ENCODE results near the gene GRID2.

The GRID2 gene

GRCh38 chr4:93433840-93434239 lies 1130.1 kb downstream of the GRID2 start:
- no peak overlapping the region for H4K91ac ChIP-seq (ENCODE audit: low read depth, low read length)
- no peaks in the 10 kb centered on the region for H3K79me1 ChIP-seq (ENCODE audit: low read length)
- no peak overlapping the region for H3K4ac ChIP-seq (ENCODE audit: low read depth, low read length)
- H2BK5ac ChIP-seq (ENCODE audit: low read depth, low read length, poor library complexity), result no peak overlapping the region
- no peak overlapping the region for H4K12ac ChIP-seq (ENCODE audit: low read depth, low read length)
- H3K27ac ChIP-seq (ENCODE audit: low read depth, low read length), result no peak overlapping the region
- H3K4me3 ChIP-seq (ENCODE audit: low read depth, low read length), result no peak overlapping the region
- H3K4me1 ChIP-seq (ENCODE audit: control insufficient read depth in 1 of 2, insufficient read depth in 2 of 2, low read length in 2 of 2), result no peaks in the 10 kb centered on the region
- no peak overlapping the region for H3K18ac ChIP-seq (ENCODE audit: low read length)
- no peaks in the 10 kb centered on the region for H3K9me3 ChIP-seq (ENCODE audit: insufficient read depth, low read depth, low read length)
- no peak overlapping the region for H2BK120ac ChIP-seq (ENCODE audit: insufficient read depth, low read length, poor library complexity)
- H4K8ac ChIP-seq (ENCODE audit: low read depth, low read length), result no peak overlapping the region
- no peaks in the 10 kb centered on the region for H3K27me3 ChIP-seq (ENCODE audit: insufficient read depth, low read length)
- WGBS (ENCODE audit: extremely low coverage, insufficient coverage, insufficient read length), result no CpG with 5 or more reads among the region's 3 CpGs
- H2AFZ ChIP-seq (ENCODE audit: insufficient read depth, low read length, poor library complexity), result no peak overlapping the region
- H2BK12ac ChIP-seq (ENCODE audit: low read length), result no peak overlapping the region
- no peak for DNase-seq
- no peak overlapping the region for H3K4me2 ChIP-seq (ENCODE audit: low read length)
- no peak overlapping the region for H3K14ac ChIP-seq (ENCODE audit: low read length)
- H3K79me2 ChIP-seq (ENCODE audit: control insufficient read depth, insufficient read depth, low read length, poor library complexity), result no peaks in the 10 kb centered on the region
- no peak overlapping the region for H3K23ac ChIP-seq (ENCODE audit: low read length)
- no peaks in the 10 kb centered on the region for H3K36me3 ChIP-seq (ENCODE audit: control insufficient read depth in 1 of 2, insufficient read depth in 2 of 2, low read length in 2 of 2)
- no peak overlapping the region for H3K9ac ChIP-seq (ENCODE audit: low read length)
- H2AK5ac ChIP-seq (ENCODE audit: low read length), result no peak overlapping the region

- Histone ChIP-seq H3K9me3 (ENCODE audit: insufficient read depth, low read depth, low read length) (no peaks in the 10 kb centered on the region), H3K4me1 (ENCODE audit: control insufficient read depth in 1 of 2, insufficient read depth in 2 of 2, low read length in 2 of 2) (no peaks in the 10 kb centered on the region), H3K36me3 (ENCODE audit: control insufficient read depth in 1 of 2, insufficient read depth in 2 of 2, low read length in 2 of 2) (no peaks in the 10 kb centered on the region), H3K27me3 (ENCODE audit: insufficient read depth, low read length) (no peaks in the 10 kb centered on the region), H3K18ac (ENCODE audit: low read length) (no peak overlapping the region), H3K4me3 (ENCODE audit: low read depth, low read length) (no peak overlapping the region), H3K79me2 (ENCODE audit: control insufficient read depth, insufficient read depth, low read length, poor library complexity) (no peaks in the 10 kb centered on the region), H2AFZ (ENCODE audit: insufficient read depth, low read length, poor library complexity) (no peak overlapping the region), H2AK5ac (ENCODE audit: low read length) (no peak overlapping the region), H3K9ac (ENCODE audit: low read length) (no peak overlapping the region), H3K27ac (ENCODE audit: low read depth, low read length) (no peak overlapping the region), H2BK120ac (ENCODE audit: insufficient read depth, low read length, poor library complexity) (no peak overlapping the region), H3K4ac (ENCODE audit: low read depth, low read length) (no peak overlapping the region), H3K79me1 (ENCODE audit: low read length) (no peaks in the 10 kb centered on the region), H3K14ac (ENCODE audit: low read length) (no peak overlapping the region), H4K12ac (ENCODE audit: low read depth, low read length) (no peak overlapping the region), H4K8ac (ENCODE audit: low read depth, low read length) (no peak overlapping the region), H3K4me2 (ENCODE audit: low read length) (no peak overlapping the region), H2BK5ac (ENCODE audit: low read depth, low read length, poor library complexity) (no peak overlapping the region), H3K23ac (ENCODE audit: low read length) (no peak overlapping the region), H4K91ac (ENCODE audit: low read depth, low read length) (no peak overlapping the region), H2BK12ac (ENCODE audit: low read length) (no peak overlapping the region)
- no peak for DNase-seq
- WGBS (ENCODE audit: extremely low coverage, insufficient coverage, insufficient read length), result no CpG with 5 or more reads among the region's 3 CpGs
Measured at GRCh38 chr4:93436000-93436626, 1132.3 kb downstream of the GRID2 start.

GRCh38 chr4:93437991-93438390 lies 1134.2 kb downstream of the GRID2 start:
- Histone ChIP-seq H3K4me3 (ENCODE audit: low read depth, low read length) (no peak overlapping the region), H3K27ac (ENCODE audit: low read depth, low read length) (no peak overlapping the region), H3K27me3 (ENCODE audit: insufficient read depth, low read length) (no peaks in the 10 kb centered on the region), H3K23ac (ENCODE audit: low read length) (no peak overlapping the region), H2AFZ (ENCODE audit: insufficient read depth, low read length, poor library complexity) (no peak overlapping the region), H4K8ac (ENCODE audit: low read depth, low read length) (no peak overlapping the region), H4K91ac (ENCODE audit: low read depth, low read length) (no peak overlapping the region), H3K79me2 (ENCODE audit: control insufficient read depth, insufficient read depth, low read length, poor library complexity) (no peaks in the 10 kb centered on the region), H3K36me3 (ENCODE audit: control insufficient read depth in 1 of 2, insufficient read depth in 2 of 2, low read length in 2 of 2) (no peaks in the 10 kb centered on the region), H3K9me3 (ENCODE audit: insufficient read depth, low read depth, low read length) (no peaks in the 10 kb centered on the region), H3K14ac (ENCODE audit: low read length) (no peak overlapping the region), H3K4ac (ENCODE audit: low read depth, low read length) (no peak overlapping the region), H4K12ac (ENCODE audit: low read depth, low read length) (no peak overlapping the region), H3K18ac (ENCODE audit: low read length) (no peak overlapping the region), H2AK5ac (ENCODE audit: low read length) (no peak overlapping the region), H2BK5ac (ENCODE audit: low read depth, low read length, poor library complexity) (no peak overlapping the region), H3K9ac (ENCODE audit: low read length) (no peak overlapping the region), H3K4me2 (ENCODE audit: low read length) (no peak overlapping the region), H2BK120ac (ENCODE audit: insufficient read depth, low read length, poor library complexity) (no peak overlapping the region), H3K4me1 (ENCODE audit: control insufficient read depth in 1 of 2, insufficient read depth in 2 of 2, low read length in 2 of 2) (no peaks in the 10 kb centered on the region), H3K79me1 (ENCODE audit: low read length) (no peaks in the 10 kb centered on the region), H2BK12ac (ENCODE audit: low read length) (no peak overlapping the region)
- no peak for DNase-seq
- no CpG with 5 or more reads among the region's 3 CpGs for WGBS (ENCODE audit: extremely low coverage, insufficient coverage, insufficient read length)

GRCh38 chr4:93444860-93445259 lies 1141.1 kb downstream of the GRID2 start:
- Histone ChIP-seq H3K36me3 (ENCODE audit: control insufficient read depth in 1 of 2, insufficient read depth in 2 of 2, low read length in 2 of 2) (no peaks in the 10 kb centered on the region), H3K4me3 (ENCODE audit: low read depth, low read length) (no peak overlapping the region), H2AFZ (ENCODE audit: insufficient read depth, low read length, poor library complexity) (no peak overlapping the region), H3K4ac (ENCODE audit: low read depth, low read length) (no peak overlapping the region), H3K79me2 (ENCODE audit: control insufficient read depth, insufficient read depth, low read length, poor library complexity) (no peaks in the 10 kb centered on the region), H3K27ac (ENCODE audit: low read depth, low read length) (no peak overlapping the region), H2BK5ac (ENCODE audit: low read depth, low read length, poor library complexity) (no peak overlapping the region), H2BK120ac (ENCODE audit: insufficient read depth, low read length, poor library complexity) (no peak overlapping the region), H3K9me3 (ENCODE audit: insufficient read depth, low read depth, low read length) (no peaks in the 10 kb centered on the region), H3K14ac (ENCODE audit: low read length) (no peak overlapping the region), H3K79me1 (ENCODE audit: low read length) (no peaks in the 10 kb centered on the region), H3K4me1 (ENCODE audit: control insufficient read depth in 1 of 2, insufficient read depth in 2 of 2, low read length in 2 of 2) (no peaks in the 10 kb centered on the region), H2AK5ac (ENCODE audit: low read length) (no peak overlapping the region), H3K9ac (ENCODE audit: low read length) (no peak overlapping the region), H3K18ac (ENCODE audit: low read length) (no peak overlapping the region), H2BK12ac (ENCODE audit: low read length) (no peak overlapping the region), H3K4me2 (ENCODE audit: low read length) (no peak overlapping the region), H3K27me3 (ENCODE audit: insufficient read depth, low read length) (no peaks in the 10 kb centered on the region), H4K8ac (ENCODE audit: low read depth, low read length) (no peak overlapping the region), H3K23ac (ENCODE audit: low read length) (no peak overlapping the region), H4K91ac (ENCODE audit: low read depth, low read length) (no peak overlapping the region), H4K12ac (ENCODE audit: low read depth, low read length) (no peak overlapping the region)
- WGBS (ENCODE audit: extremely low coverage, insufficient coverage, insufficient read length), result no CpG with 5 or more reads among the region's 1 CpG
- DNase-seq, result no peak

Measured in trophoblast cell (in vitro differentiated cells and primary cell).